Neural cell (in vitro differentiated cells): ENCODE results near the gene SACM1L. TPM values are rescaled to one million over a fixed set of nuclear protein-coding genes. Genes with fewer than 3 reads are reported as not detected.

ENCODE experiments used
- H2AFZ ChIP-seq: fragments of 200-600, 300-800 bp; sonication (generic), shearing (Covaris generic); 2 replicates; pipeline ENCODE4 v1.6.0; 2014; ENCODE audit warnings: low read depth, mild to moderate bottlenecking, antibody characterized with exemption, low read length, moderate library complexity
- H3F3A ChIP-seq: fragments of 200-600 bp; shearing (Covaris generic); 2 replicates; pipeline ENCODE4 v1.6.1; 2016; ENCODE audit warnings: mild to moderate bottlenecking, moderate library complexity, mixed read lengths, antibody characterized with exemption, low read length; ENCODE audit not compliant: insufficient read depth, poor library complexity, severe bottlenecking
- H3K27ac ChIP-seq: fragments of 200-600, 300-800 bp; sonication (generic), shearing (Covaris generic); 2 replicates; pipeline ENCODE4 v1.5.1; 2014; ENCODE audit warnings: mild to moderate bottlenecking, low read length, moderate library complexity
- H3K27me3 ChIP-seq: fragments of 300-800, 200-600 bp; sonication (generic), shearing (Covaris generic); 2 replicates; pipeline ENCODE4 v1.6.0; 2014; ENCODE audit warnings: mild to moderate bottlenecking, low read depth, low read length, moderate library complexity; ENCODE audit not compliant: insufficient read depth
- H3K36me3 ChIP-seq: fragments of 300-800, 200-600 bp; sonication (generic), shearing (Covaris generic); 2 replicates; pipeline ENCODE4 v1.5.1; 2014; ENCODE audit warnings: mild to moderate bottlenecking, antibody characterized with exemption, low read length, moderate library complexity; ENCODE audit not compliant: insufficient read depth
- H3K4me2 ChIP-seq: fragments of 300-800, 200-600 bp; sonication (generic), shearing (Covaris generic); 2 replicates; pipeline ENCODE4 v1.6.0; 2014; ENCODE audit warnings: mild to moderate bottlenecking, low read length
- H3K4me3 ChIP-seq: fragments of 300-800, 200-600 bp; sonication (generic), shearing (Covaris generic); 2 replicates; pipeline ENCODE4 v1.5.1; 2014; ENCODE audit warnings: mild to moderate bottlenecking, low read length, moderate library complexity
- H3K79me2 ChIP-seq: fragments of 200-600 bp; shearing (Covaris generic); replicated peaks from 2 replicates; pipeline ENCODE4 v1.6.0; 2014; ENCODE audit warnings: mild to moderate bottlenecking, low read length, moderate library complexity; ENCODE audit not compliant: insufficient read depth
- H3K9ac ChIP-seq: fragments of 300-800, 200-600 bp; sonication (generic), shearing (Covaris generic); 2 replicates; pipeline ENCODE4 v1.6.1; 2016; ENCODE audit warnings: mild to moderate bottlenecking, low read length, mixed read lengths
- H3K9me2 ChIP-seq: fragments of 200-600 bp; shearing (Covaris generic); 2 replicates; pipeline ENCODE4 v1.6.1; 2016; ENCODE audit warnings: mild to moderate bottlenecking, low read length, mixed read lengths; ENCODE audit not compliant: insufficient read depth
- H3K9me3 ChIP-seq: fragments of 200-600, 300-800 bp; sonication (generic), shearing (Covaris generic); 2 replicates; pipeline ENCODE4 v1.6.1; 2016; ENCODE audit warnings: mild to moderate bottlenecking, mixed run types, low read length, moderate library complexity, mixed read lengths
- H4K20me1 ChIP-seq: fragments of 200-600 bp; shearing (Covaris generic); 2 replicates; pipeline ENCODE4 v1.6.1; 2016; ENCODE audit warnings: mild to moderate bottlenecking, mixed run types; ENCODE audit not compliant: insufficient read depth
- CTCF ChIP-seq: fragments of 450-650 bp; IDR thresholded peaks from 2 replicates; pipeline ENCODE4 v1.5.1; 2014; ENCODE audit warnings: antibody characterized with exemption, mild to moderate bottlenecking, moderate library complexity; ENCODE audit not compliant: poor library complexity, severe bottlenecking
- EP300 ChIP-seq: fragments of 450-650 bp; conservative IDR thresholded peaks from 2 replicates; pipeline ENCODE4 v1.6.1; 2014; ENCODE audit warnings: antibody characterized with exemption, mild to moderate bottlenecking, moderate library complexity; ENCODE audit not compliant: poor library complexity, severe bottlenecking
- EZH2 ChIP-seq: fragments of 200-600, 300-800 bp; shearing (Covaris generic), sonication (generic); IDR thresholded peaks from 2 replicates; pipeline ENCODE4 v1.6.1; 2014; ENCODE audit warnings: antibody characterized with exemption, low read length, borderline replicate concordance, mild to moderate bottlenecking; ENCODE audit not compliant: insufficient read depth, poor library complexity, severe bottlenecking
- MXI1 ChIP-seq: fragments of 450-650 bp; conservative IDR thresholded peaks from 2 replicates; pipeline ENCODE4 v1.6.1; 2014; ENCODE audit warnings: antibody characterized with exemption, mild to moderate bottlenecking; ENCODE audit not compliant: poor library complexity, severe bottlenecking
- POLR2AphosphoS5 ChIP-seq: IDR thresholded peaks from 2 replicates; pipeline ENCODE4 v1.6.1; 2012
- RAD21 ChIP-seq: fragments of 450-650 bp; conservative IDR thresholded peaks from 2 replicates; pipeline ENCODE4 v1.6.1; 2014; ENCODE audit warnings: antibody characterized with exemption, mild to moderate bottlenecking, moderate library complexity
- REST ChIP-seq: IDR thresholded peaks from 2 replicates; pipeline ENCODE4 v1.6.1; 2012; ENCODE audit warnings: borderline replicate concordance
- SMC3 ChIP-seq: fragments of 450-650 bp; conservative IDR thresholded peaks from 2 replicates; pipeline ENCODE4 v1.6.1; 2014; ENCODE audit warnings: antibody characterized with exemption, mild to moderate bottlenecking, moderate library complexity; ENCODE audit not compliant: poor library complexity
- TAF1 ChIP-seq: IDR thresholded peaks from 2 replicates; pipeline ENCODE4 v1.6.1; 2012; ENCODE audit warnings: low read depth
- polyA plus RNA-seq: library from polyadenylated mRNA; depleted of rRNA; stranded (reverse); fragments of >200 nt; gene quantifications from 2 replicates; pipeline ENCODE4 v1.2.3, GENCODE V29; 2014

SACM1L gene
- polyA plus RNA-seq, 1 donor from 2014 or later = 66.2 TPM

GRCh38 chr3:45665101-45665572 lies 24.1 kb upstream of the SACM1L start:
- Histone ChIP-seq H3K79me2 (no peaks in the 10 kb centered on the region), H3K4me3 (no peak overlapping the region)

GRCh38 chr3:45666757-45667431 lies 22.3 kb upstream of the SACM1L start:
- H3K9me3 ChIP-seq = no peaks in the 10 kb centered on the region
- H3K27me3 ChIP-seq = no peaks in the 10 kb centered on the region
- no peak overlapping the region for H3K27ac ChIP-seq
- H4K20me1 ChIP-seq = no peaks in the 10 kb centered on the region
- no peak overlapping the region for H2AFZ ChIP-seq
- no peaks in the 10 kb centered on the region for H3K9me2 ChIP-seq
- H3K36me3 ChIP-seq = no peaks in the 10 kb centered on the region
- no peaks in the 10 kb centered on the region for H3K79me2 ChIP-seq
- no peak overlapping the region for H3K9ac ChIP-seq
- H3K4me3 ChIP-seq = no peak overlapping the region
- H3F3A ChIP-seq = no peaks in the 10 kb centered on the region
- TF ChIP-seq MXI1 (no peak), RAD21 (no peak), EZH2 (no peak), REST (no peak), SMC3 (no peak), EP300 (no peak)
- H3K4me2 ChIP-seq = no peak overlapping the region

More at GRCh38 chr3:45665101-45665572, 24.1 kb upstream of the SACM1L start:
- no peaks in the 10 kb centered on the region for H4K20me1 ChIP-seq
- no peaks in the 10 kb centered on the region for H3K9me2 ChIP-seq
- no peak overlapping the region for H3K9ac ChIP-seq
- TF ChIP-seq SMC3 (no peak), CTCF (peak; percentile 43)
- no peaks in the 10 kb centered on the region for H3K9me3 ChIP-seq
- no peak overlapping the region for H3K27ac ChIP-seq
- no peaks in the 10 kb centered on the region for H3F3A ChIP-seq
- H3K4me2 ChIP-seq = no peak overlapping the region
- no peaks in the 10 kb centered on the region for H3K27me3 ChIP-seq
- no peak overlapping the region for H2AFZ ChIP-seq
- H3K36me3 ChIP-seq = no peaks in the 10 kb centered on the region

GRCh38 chr3:45667569-45667934 lies 21.6 kb upstream of the SACM1L start:
- Histone ChIP-seq H3K4me2 (no peak overlapping the region), H2AFZ (no peak overlapping the region), H3K27ac (no peak overlapping the region), H3K9me3 (no peaks in the 10 kb centered on the region), H4K20me1 (no peaks in the 10 kb centered on the region), H3K36me3 (no peaks in the 10 kb centered on the region), H3K79me2 (no peaks in the 10 kb centered on the region), H3K9me2 (no peaks in the 10 kb centered on the region), H3F3A (no peaks in the 10 kb centered on the region), H3K9ac (no peak overlapping the region), H3K27me3 (no peaks in the 10 kb centered on the region), H3K4me3 (no peak overlapping the region)
- no peak for TF ChIP-seq RAD21
- no peak for TF ChIP-seq CTCF
- no peak for TF ChIP-seq EP300
- no peak for TF ChIP-seq EZH2
- no peak for TF ChIP-seq MXI1
- no peak for TF ChIP-seq TAF1
- no peak for TF ChIP-seq SMC3
- TF ChIP-seq REST = no peak
- TF ChIP-seq POLR2AphosphoS5 = no peak
